Mesodermal cell (in vitro differentiated cells): ENCODE data around the gene MTA3.
A peak's percentile ranks its signal among the peaks of the same experiment; 100 is the strongest.

ENCODE experiments used
- H3K27ac ChIP-seq: 2 replicates; pipeline ENCODE4 v1.7.0; 2013; ENCODE audit warnings: mild to moderate bottlenecking, low read depth, low read length, moderate library complexity; ENCODE audit not compliant: severe bottlenecking
- H3K36me3 ChIP-seq: 2 replicates; pipeline ENCODE4 v1.7.1; 2013; ENCODE audit warnings: mild to moderate bottlenecking, low read length, moderate library complexity; ENCODE audit not compliant: control insufficient read depth, insufficient read depth
- H3K4me1 ChIP-seq: one replicate; pipeline ENCODE4 v1.7.1; 2013; ENCODE audit warnings: mild to moderate bottlenecking, low read length; ENCODE audit not compliant: insufficient read depth, control insufficient read depth, poor library complexity, severe bottlenecking
- H3K4me3 ChIP-seq: 2 replicates; pipeline ENCODE4 v1.7.0; 2013; ENCODE audit warnings: low read length, control low read depth, mild to moderate bottlenecking; ENCODE audit not compliant: insufficient read depth, poor library complexity, severe bottlenecking; ENCODE audit errors: extremely low read depth
- H3K9me3 ChIP-seq: 2 replicates; pipeline ENCODE4 v1.7.1; 2013; ENCODE audit warnings: mild to moderate bottlenecking, low read length, moderate library complexity; ENCODE audit not compliant: control insufficient read depth
- WGBS, 2 experiments: methylation state at CpG; one replicate each; pipeline ENCODE4 v1.1.5; 2013; ENCODE audit warnings: missing lambda C conversion rate in 2 of 2; ENCODE audit not compliant: insufficient coverage in 2 of 2; 5-methylcytosine and 5-hydroxymethylcytosine counted together

Gene MTA3

GRCh38 chr2:42786561-42787345 lies 218.3 kb downstream of the MTA3 start:
- Histone ChIP-seq H3K36me3 (peaks cover 11% of the 10 kb centered on the region), H3K27ac (no peak overlapping the region), H3K4me1 (peaks cover 4% of the 10 kb centered on the region), H3K9me3 (no peaks in the 10 kb centered on the region), H3K4me3 (no peak overlapping the region)
- 88 to 93% methylated on average over 9 of the region's 15 CpGs for WGBS, 2 experiments

DNA sequence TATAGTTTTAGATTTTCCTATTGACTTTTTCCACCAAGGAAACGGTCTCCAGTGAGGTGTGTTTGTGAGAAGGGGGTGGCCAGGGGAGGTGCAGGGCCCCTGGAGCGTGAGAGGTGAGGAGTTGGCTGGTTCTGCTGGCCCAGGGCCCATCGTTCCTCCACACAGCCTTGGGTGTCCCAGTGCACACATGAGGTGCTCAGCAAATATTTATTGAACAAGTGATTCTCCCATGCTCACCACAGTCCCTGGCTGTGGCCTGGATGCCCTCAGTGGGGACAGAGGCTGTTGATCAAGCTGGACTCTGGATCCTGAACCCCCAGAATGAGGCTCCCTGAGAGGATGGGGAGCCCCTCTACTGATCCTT lies 219.0 kb downstream of the MTA3 start:
- no peaks in the 10 kb centered on the region for H3K9me3 ChIP-seq
- H3K4me1 ChIP-seq, result peaks cover 7% of the 10 kb centered on the region
- H3K27ac ChIP-seq, result no peak overlapping the region
- peaks cover 11% of the 10 kb centered on the region for H3K36me3 ChIP-seq
- WGBS, 2 experiments, result 83 to 100% methylated on average over 2 of the region's 3 CpGs
- H3K4me3 ChIP-seq, result no peak overlapping the region

- H3K4me1 ChIP-seq, result peaks cover 7% of the 10 kb centered on the region
- no peak overlapping the region for H3K27ac ChIP-seq
- no peak overlapping the region for H3K4me3 ChIP-seq
- H3K9me3 ChIP-seq, result no peaks in the 10 kb centered on the region
- WGBS, 2 experiments, result 86% methylated on average over 6 to 7 of the region's 12 CpGs
- H3K36me3 ChIP-seq, result peaks cover 11% of the 10 kb centered on the region
Observed at GRCh38 chr2:42787788-42788477, 219.5 kb downstream of the MTA3 start.

GRCh38 chr2:42788478-42788793 lies 220.0 kb downstream of the MTA3 start:
- no peak overlapping the region for H3K4me3 ChIP-seq
- H3K4me1 ChIP-seq, result peaks cover 7% of the 10 kb centered on the region
- H3K36me3 ChIP-seq, result peaks cover 11% of the 10 kb centered on the region
- no peak overlapping the region for H3K27ac ChIP-seq
- H3K9me3 ChIP-seq, result no peaks in the 10 kb centered on the region
- WGBS, 2 experiments, result 64 to 69% methylated on average over 7 to 9 of the region's 9 CpGs

DNA sequence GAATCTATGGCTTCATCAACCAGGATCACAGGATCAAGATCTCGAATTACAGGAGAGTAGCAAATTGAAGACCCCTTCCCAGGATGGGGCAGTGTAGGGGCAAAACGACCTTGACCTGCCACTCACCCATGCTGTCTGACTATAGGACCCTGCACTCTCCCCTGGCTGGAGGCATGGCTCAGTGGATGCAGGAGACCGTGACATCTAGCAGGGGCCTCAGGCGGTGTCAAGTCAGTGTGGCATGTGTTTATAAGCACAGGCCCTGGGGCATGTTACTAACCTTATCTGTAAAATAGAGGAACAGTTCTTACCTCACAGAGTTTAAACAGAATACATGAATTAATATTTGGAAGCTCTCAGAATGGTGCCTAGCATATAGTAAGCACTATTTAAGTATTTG lies 220.4 kb downstream of the MTA3 start:
- H3K4me3 ChIP-seq, result no peak overlapping the region
- H3K4me1 ChIP-seq, result peaks cover 9% of the 10 kb centered on the region
- no peaks in the 10 kb centered on the region for H3K9me3 ChIP-seq
- H3K36me3 ChIP-seq, result peaks cover 9% of the 10 kb centered on the region
- no peak overlapping the region for H3K27ac ChIP-seq
- WGBS, 2 experiments, result 66 to 70% methylated on average over 4 of the region's 4 CpGs

GRCh38 chr2:42789751-42790150 lies 221.3 kb downstream of the MTA3 start:
- peaks cover 14% of the 10 kb centered on the region for H3K4me1 ChIP-seq
- WGBS, 2 experiments, result 90% methylated on average over 2 of the region's 2 CpGs; no CpG with 5 or more reads in 1 of the 2 experiments
- peaks cover 7% of the 10 kb centered on the region for H3K36me3 ChIP-seq
- H3K9me3 ChIP-seq, result no peaks in the 10 kb centered on the region
- no peak overlapping the region for H3K27ac ChIP-seq
- H3K4me3 ChIP-seq, result no peak overlapping the region

DNA sequence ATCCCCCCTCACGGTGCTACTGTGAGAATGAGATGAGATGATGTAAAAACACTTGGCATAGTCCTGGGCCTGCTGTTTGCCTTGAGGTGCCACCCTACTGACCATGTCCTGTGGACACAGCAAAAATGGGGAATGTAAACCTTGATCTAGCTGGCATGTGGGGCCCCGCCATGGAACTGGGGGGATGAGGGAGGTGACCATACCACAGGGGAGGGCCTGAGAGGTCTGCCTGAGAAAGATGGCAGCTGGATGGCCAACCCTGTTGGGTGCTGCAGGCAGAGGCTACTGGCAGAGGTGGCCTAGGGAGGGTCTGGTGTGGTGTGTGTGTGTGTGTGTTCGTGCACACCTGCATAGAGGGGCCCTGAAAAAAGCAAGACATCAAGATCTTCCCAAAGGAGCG lies 223.2 kb downstream of the MTA3 start:
- Histone ChIP-seq H3K9me3 (peaks cover 3% of the 10 kb centered on the region), H3K4me3 (peak overlapping the region; percentile 60), H3K27ac (no peak overlapping the region), H3K36me3 (peaks cover 11% of the 10 kb centered on the region), H3K4me1 (peaks cover 21% of the 10 kb centered on the region)
- WGBS, 2 experiments, result 67 to 93% methylated on average over 2 to 3 of the region's 4 CpGs

DNA sequence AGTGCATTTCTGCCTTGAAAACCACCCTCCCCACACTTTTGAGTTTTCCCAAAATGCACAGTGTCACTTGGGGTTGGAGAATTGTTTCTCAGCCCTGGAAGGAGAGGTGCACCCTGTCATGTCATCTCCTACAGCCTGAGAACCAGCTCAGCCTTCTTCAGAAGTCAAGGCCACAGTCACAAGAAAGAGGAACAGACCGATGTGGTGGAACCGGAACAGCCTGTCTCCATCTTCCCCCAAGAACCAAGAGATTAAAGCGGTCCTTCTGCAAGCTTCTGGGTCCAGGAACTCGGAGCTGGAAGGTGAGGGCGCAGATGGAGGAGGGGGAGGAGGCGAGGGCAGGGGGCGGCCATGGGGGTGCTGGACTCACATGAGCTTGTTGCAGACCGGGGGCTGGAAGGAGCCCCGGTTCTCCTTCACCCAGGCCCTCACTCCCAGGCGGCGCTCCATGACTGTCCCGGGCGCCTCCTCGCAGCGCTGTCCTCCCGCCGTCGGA lies 223.7 kb downstream of the MTA3 start:
- H3K9me3 ChIP-seq, result peaks cover 3% of the 10 kb centered on the region
- H3K4me1 ChIP-seq, result peaks cover 21% of the 10 kb centered on the region
- peak overlapping the region; percentile 89 for H3K27ac ChIP-seq
- 10% methylated on average over 6 of the region's 18 CpGs; no CpG with 5 or more reads in 1 of the 2 experiments for WGBS, 2 experiments
- H3K4me3 ChIP-seq, result peak overlapping the region; percentile 60
- H3K36me3 ChIP-seq, result peaks cover 13% of the 10 kb centered on the region

- WGBS, 2 experiments, result 2% methylated on average over 54 to 71 of the region's 75 CpGs
- Histone ChIP-seq H3K36me3 (peaks cover 10% of the 10 kb centered on the region), H3K27ac (peak within 1 kb of the TSS; percentile 89), H3K4me1 (peaks cover 21% of the 10 kb centered on the region), H3K4me3 (peak within 1 kb of the TSS; percentile 60), H3K9me3 (peaks cover 3% of the 10 kb centered on the region)
Observed at GRCh38 chr2:42792583-42793333, 224.3 kb downstream of the MTA3 start, which contains the start of gene HAAO. Gene HAAO, minus strand, starts transcription at chr2:42792583. Its CDS starts 47 bp downstream, at chr2:42792536.

- Histone ChIP-seq H3K4me3 (peak overlapping the region; percentile 60), H3K9me3 (peaks cover 3% of the 10 kb centered on the region), H3K36me3 (peaks cover 7% of the 10 kb centered on the region), H3K4me1 (peaks cover 21% of the 10 kb centered on the region), H3K27ac (peak overlapping the region; percentile 89)
- WGBS, 2 experiments, result 13 to 23% methylated on average over 16 of the region's 22 CpGs
Observed at GRCh38 chr2:42793334-42794270, 225.2 kb downstream of the MTA3 start.
